T-helper 2 cell treated with Interferon-gamma antibody and Interleukin-4, amounts not matched to agents 5 μg/mL and 100 μg/mL, for 36 hours (primary cell): Measurements from ENCODE around the gene RABAC1.
A peak's percentile ranks its signal among the peaks of the same experiment; 100 is the strongest.
"Not testable (repeated sequence)": the region's sequence is repeated elsewhere in the genome, so short reads cannot be mapped to it uniquely, and the experiment has no call there.

Experiments
- DNase-seq: peaks from one replicate; pipeline ENCODE4 v3.0.0; 2021; ENCODE audit warnings: low spot score
- H3K27ac Mint-ChIP-seq: one replicate; pipeline ENCODE4 v1.8.0; 2021; ENCODE audit warnings: mild to moderate bottlenecking, mixed read lengths
- H3K27me3 Mint-ChIP-seq: one replicate; pipeline ENCODE4 v1.8.0; 2021; ENCODE audit warnings: low read depth, mixed read lengths
- H3K36me3 Mint-ChIP-seq: one replicate; pipeline ENCODE4 v1.8.0; 2021; ENCODE audit warnings: low read depth, mixed read lengths
- H3K4me1 Mint-ChIP-seq: one replicate; pipeline ENCODE4 v1.8.0; 2021; ENCODE audit warnings: low read depth, mixed read lengths
- H3K4me3 Mint-ChIP-seq: one replicate; pipeline ENCODE4 v1.8.0; 2022; ENCODE audit warnings: mild to moderate bottlenecking, moderate library complexity, mixed read lengths
- H3K9me3 Mint-ChIP-seq: one replicate; pipeline ENCODE4 v1.8.0; 2021; ENCODE audit warnings: mixed read lengths

Gene RABAC1

GRCh38 chr19:41915021-41915775, 43.9 kb downstream of the RABAC1 start:
- H3K27me3 Mint-ChIP-seq = peaks cover 33% of the 10 kb centered on the region
- H3K4me1 Mint-ChIP-seq = no peaks in the 10 kb centered on the region
- no peak for DNase-seq
- H3K27ac Mint-ChIP-seq = no peak overlapping the region
- no peak overlapping the region for H3K4me3 Mint-ChIP-seq
- peaks cover 12% of the 10 kb centered on the region for H3K36me3 Mint-ChIP-seq
- no peaks in the 10 kb centered on the region for H3K9me3 Mint-ChIP-seq

GRCh38 chr19:41914424-41914834, 44.7 kb downstream of the RABAC1 start:
- H3K9me3 Mint-ChIP-seq, H3K4me3 Mint-ChIP-seq, H3K4me1 Mint-ChIP-seq, DNase-seq, H3K27ac Mint-ChIP-seq: not testable (repeated sequence)
- Mint-ChIP-seq H3K36me3 (peaks cover 15% of the 10 kb centered on the region), H3K27me3 (peaks cover 33% of the 10 kb centered on the region)

GRCh38 chr19:41913538-41914423, 45.3 kb downstream of the RABAC1 start:
- Mint-ChIP-seq H3K27ac (peak overlapping the region; percentile 5), H3K36me3 (peaks cover 20% of the 10 kb centered on the region), H3K9me3 (no peaks in the 10 kb centered on the region), H3K4me3 (no peak overlapping the region), H3K27me3 (peaks cover 33% of the 10 kb centered on the region), H3K4me1 (no peaks in the 10 kb centered on the region)
- no peak for DNase-seq

GRCh38 chr19:41912899-41913537, 46.1 kb downstream of the RABAC1 start:
- Mint-ChIP-seq H3K36me3 (peaks cover 22% of the 10 kb centered on the region), H3K9me3 (no peaks in the 10 kb centered on the region), H3K27ac (no peak overlapping the region), H3K4me1 (no peaks in the 10 kb centered on the region), H3K4me3 (no peak overlapping the region), H3K27me3 (peaks cover 33% of the 10 kb centered on the region)
- DNase-seq = no peak

GRCh38 chr19:41911889-41912731, 47.0 kb downstream of the RABAC1 start:
- no peak for DNase-seq
- Mint-ChIP-seq H3K4me3 (no peak overlapping the region), H3K4me1 (no peaks in the 10 kb centered on the region), H3K27me3 (peaks cover 33% of the 10 kb centered on the region), H3K36me3 (peaks cover 25% of the 10 kb centered on the region), H3K9me3 (no peaks in the 10 kb centered on the region), H3K27ac (no peak overlapping the region)

GRCh38 chr19:41910992-41911888, 47.9 kb downstream of the RABAC1 start:
- H3K36me3 Mint-ChIP-seq = peaks cover 30% of the 10 kb centered on the region
- H3K4me3 Mint-ChIP-seq = no peak overlapping the region
- DNase-seq = no peak
- peak overlapping the region; percentile 24 for H3K27ac Mint-ChIP-seq
- H3K9me3 Mint-ChIP-seq = no peaks in the 10 kb centered on the region
- peaks cover 2% of the 10 kb centered on the region for H3K4me1 Mint-ChIP-seq
- H3K27me3 Mint-ChIP-seq = peaks cover 33% of the 10 kb centered on the region

GRCh38 chr19:41910240-41910991, 48.7 kb downstream of the RABAC1 start:
- peaks cover 36% of the 10 kb centered on the region for H3K36me3 Mint-ChIP-seq
- peaks cover 33% of the 10 kb centered on the region for H3K27me3 Mint-ChIP-seq
- H3K27ac Mint-ChIP-seq = no peak overlapping the region
- no peak overlapping the region for H3K4me3 Mint-ChIP-seq
- H3K9me3 Mint-ChIP-seq = no peaks in the 10 kb centered on the region
- H3K4me1 Mint-ChIP-seq = peaks cover 5% of the 10 kb centered on the region
- no peak for DNase-seq

- Mint-ChIP-seq H3K9me3 (no peaks in the 10 kb centered on the region), H3K4me1 (peaks cover 5% of the 10 kb centered on the region), H3K4me3 (no peak overlapping the region), H3K27ac (no peak overlapping the region), H3K27me3 (peaks cover 31% of the 10 kb centered on the region), H3K36me3 (peaks cover 43% of the 10 kb centered on the region)
- no peak for DNase-seq
Observed at GRCh38 chr19:41909706-41910105, 49.4 kb downstream of the RABAC1 start.

- H3K9me3 Mint-ChIP-seq = no peaks in the 10 kb centered on the region
- peaks cover 8% of the 10 kb centered on the region for H3K4me1 Mint-ChIP-seq
- no peak overlapping the region for H3K4me3 Mint-ChIP-seq
- H3K36me3 Mint-ChIP-seq = peaks cover 50% of the 10 kb centered on the region
- H3K27ac Mint-ChIP-seq = no peak overlapping the region
- H3K27me3 Mint-ChIP-seq = peaks cover 25% of the 10 kb centered on the region
- DNase-seq = no peak
Observed at GRCh38 chr19:41908724-41909464, 50.2 kb downstream of the RABAC1 start.

- Mint-ChIP-seq H3K4me3 (no peak overlapping the region), H3K36me3 (peaks cover 57% of the 10 kb centered on the region), H3K27me3 (peaks cover 19% of the 10 kb centered on the region), H3K4me1 (peaks cover 8% of the 10 kb centered on the region), H3K27ac (no peak overlapping the region), H3K9me3 (no peaks in the 10 kb centered on the region)
- no peak for DNase-seq
Observed at GRCh38 chr19:41907994-41908615, 51.0 kb downstream of the RABAC1 start.

- no peak overlapping the region for H3K4me3 Mint-ChIP-seq
- no peak for DNase-seq
- peaks cover 65% of the 10 kb centered on the region for H3K36me3 Mint-ChIP-seq
- peaks cover 14% of the 10 kb centered on the region for H3K27me3 Mint-ChIP-seq
- H3K27ac Mint-ChIP-seq = peak overlapping the region; percentile 56
- H3K9me3 Mint-ChIP-seq = no peaks in the 10 kb centered on the region
- peaks cover 8% of the 10 kb centered on the region for H3K4me1 Mint-ChIP-seq
Observed at GRCh38 chr19:41906916-41907680, 52.0 kb downstream of the RABAC1 start.
